C4-2B (cell line): Measurements from ENCODE around the gene ZC3H7B.

Experiments used
- H3K27ac ChIP-seq: fragments of 450-650 bp; 2 replicates; pipeline ENCODE4 v1.5.1; 2017
- ZFX ChIP-seq: fragments of 450-650 bp; IDR thresholded peaks from 2 replicates; pipeline ENCODE4 v1.6.1; 2017
- TF ChIP-seq, protein P1 (sequence below): fragments of 450-650 bp; conservative IDR thresholded peaks from 2 replicates; pipeline ENCODE4 v1.5.1; 2017; ENCODE audit warnings: mild to moderate bottlenecking

The ZC3H7B gene

DNA sequence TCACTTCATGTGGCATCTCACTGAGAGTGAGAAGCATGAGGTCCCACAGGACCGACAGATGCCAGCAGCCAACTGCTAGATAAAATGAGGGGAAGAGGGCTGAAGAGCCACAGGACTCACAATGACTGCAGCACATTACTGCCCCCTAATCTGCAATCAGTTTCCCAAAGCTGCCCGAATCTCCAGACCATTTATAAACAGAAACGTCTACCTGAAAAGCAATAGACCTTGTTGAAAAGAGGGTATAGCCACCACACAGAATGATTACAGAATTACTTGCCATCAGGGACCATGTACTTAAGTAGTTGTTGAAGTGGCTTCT lies 68.1 kb downstream of the ZC3H7B start:
- no peak for TF ChIP-seq ZFX
- TF ChIP-seq, protein P1, sequence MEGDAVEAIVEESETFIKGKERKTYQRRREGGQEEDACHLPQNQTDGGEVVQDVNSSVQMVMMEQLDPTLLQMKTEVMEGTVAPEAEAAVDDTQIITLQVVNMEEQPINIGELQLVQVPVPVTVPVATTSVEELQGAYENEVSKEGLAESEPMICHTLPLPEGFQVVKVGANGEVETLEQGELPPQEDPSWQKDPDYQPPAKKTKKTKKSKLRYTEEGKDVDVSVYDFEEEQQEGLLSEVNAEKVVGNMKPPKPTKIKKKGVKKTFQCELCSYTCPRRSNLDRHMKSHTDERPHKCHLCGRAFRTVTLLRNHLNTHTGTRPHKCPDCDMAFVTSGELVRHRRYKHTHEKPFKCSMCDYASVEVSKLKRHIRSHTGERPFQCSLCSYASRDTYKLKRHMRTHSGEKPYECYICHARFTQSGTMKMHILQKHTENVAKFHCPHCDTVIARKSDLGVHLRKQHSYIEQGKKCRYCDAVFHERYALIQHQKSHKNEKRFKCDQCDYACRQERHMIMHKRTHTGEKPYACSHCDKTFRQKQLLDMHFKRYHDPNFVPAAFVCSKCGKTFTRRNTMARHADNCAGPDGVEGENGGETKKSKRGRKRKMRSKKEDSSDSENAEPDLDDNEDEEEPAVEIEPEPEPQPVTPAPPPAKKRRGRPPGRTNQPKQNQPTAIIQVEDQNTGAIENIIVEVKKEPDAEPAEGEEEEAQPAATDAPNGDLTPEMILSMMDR: no peak
- H3K27ac ChIP-seq: no peak overlapping the region; the same call in 1 of the 2 replicates

DNA sequence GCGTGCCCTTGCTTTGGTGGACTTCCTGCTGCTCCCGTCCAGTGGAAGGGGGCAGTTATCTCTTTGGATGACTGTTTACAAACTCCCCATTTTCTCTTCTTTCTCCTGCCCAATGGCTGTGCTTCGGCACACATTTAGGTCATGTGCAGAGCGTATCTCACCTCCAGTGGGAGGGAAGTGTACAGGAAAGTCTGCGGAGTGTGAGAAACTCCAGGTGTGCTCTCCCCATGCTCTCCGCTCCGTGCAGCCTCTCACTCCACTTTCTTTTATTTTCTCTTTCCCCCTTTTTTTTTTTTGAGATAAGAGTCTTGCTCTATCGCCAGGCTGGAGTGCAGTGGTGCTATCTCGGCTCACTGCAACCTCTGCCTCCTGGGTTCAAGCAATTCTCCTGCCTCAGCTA lies 68.5 kb downstream of the ZC3H7B start:
- H3K27ac ChIP-seq: no peak overlapping the region
- no peak for TF ChIP-seq ZFX
- TF ChIP-seq, protein P1: no peak

DNA sequence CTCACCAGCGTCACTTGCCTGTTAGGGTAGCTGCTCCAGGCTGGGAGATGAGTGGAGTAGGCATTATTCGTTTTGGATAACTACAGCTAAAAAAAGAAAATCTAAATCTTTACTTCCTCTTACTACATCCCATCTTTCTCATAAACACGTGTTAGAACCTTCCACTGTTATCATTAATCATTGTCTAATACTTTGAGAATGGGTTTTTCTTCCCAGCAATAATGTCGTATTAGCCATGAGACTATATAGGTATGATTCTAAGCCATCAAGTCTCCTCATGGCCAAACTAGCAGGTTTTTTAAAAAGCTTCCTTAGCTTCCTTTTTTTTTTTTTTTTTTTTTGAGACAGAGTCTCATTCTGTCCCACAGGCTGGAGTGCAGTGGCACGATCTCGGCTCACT lies 76.5 kb downstream of the ZC3H7B start:
- TF ChIP-seq, protein P1: no peak
- TF ChIP-seq ZFX: no peak
- no peak overlapping the region for H3K27ac ChIP-seq

DNA sequence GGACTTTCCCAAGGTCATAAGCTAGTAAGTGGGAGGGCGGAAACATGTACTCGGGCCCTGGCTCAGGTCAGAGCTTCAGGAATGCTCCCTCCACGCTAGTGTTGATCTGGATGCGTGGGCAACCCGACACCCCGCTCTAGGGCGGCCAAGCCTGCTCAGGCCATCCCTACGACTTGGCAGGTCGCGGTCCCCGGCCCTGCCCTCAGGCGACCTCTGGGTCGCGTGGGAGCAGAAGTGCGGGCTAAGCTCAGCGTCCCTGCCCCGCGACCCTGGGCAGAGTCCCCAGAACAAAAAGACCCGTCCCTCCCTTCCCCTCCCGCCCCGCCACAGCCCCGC lies 79.6 kb downstream of the ZC3H7B start:
- H3K27ac ChIP-seq: peak overlapping the region; percentile 91
- no peak for TF ChIP-seq ZFX
- TF ChIP-seq, protein P1: no peak

DNA sequence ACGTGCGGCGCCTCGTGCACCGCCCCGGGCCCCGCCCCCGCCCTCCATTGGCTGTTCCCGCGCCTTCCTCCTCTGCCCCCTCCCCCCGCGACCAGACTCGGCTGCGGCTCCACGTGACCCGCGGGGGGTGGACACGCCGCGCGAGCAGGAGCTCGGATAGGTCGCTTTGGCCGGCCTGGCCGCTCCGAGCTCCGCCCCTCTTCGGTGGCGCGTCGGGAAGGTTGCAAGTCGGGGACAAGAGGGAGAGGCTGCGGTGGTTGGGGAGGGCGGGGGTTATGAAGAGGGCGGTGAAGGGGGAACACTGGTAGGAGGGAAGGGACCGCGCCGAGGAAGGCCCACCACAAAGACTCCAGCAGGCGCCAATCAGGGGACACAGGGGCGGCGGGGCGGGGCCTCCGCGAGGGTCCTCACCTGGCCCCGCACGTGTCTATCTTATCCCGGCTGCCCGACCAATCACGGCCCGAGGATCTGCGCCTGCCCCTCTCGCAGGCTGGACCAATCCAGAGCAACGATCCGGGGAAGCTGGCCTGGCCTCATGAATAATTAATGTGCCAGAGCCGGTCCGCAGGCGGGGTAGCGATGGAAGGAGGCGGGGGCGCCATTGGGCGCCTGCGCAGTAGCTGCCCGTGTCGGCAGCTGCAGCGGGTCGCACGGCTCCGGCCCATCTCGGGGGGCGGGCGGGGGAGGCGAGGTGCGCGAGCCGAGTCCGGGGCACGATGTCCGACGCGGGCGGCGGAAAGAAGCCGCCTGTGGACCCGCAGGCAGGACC lies 80.2 kb downstream of the ZC3H7B start, which contains the start of gene TEF:
TEF (plus strand) TSS at position 614 of the 769 bp plus-strand sequence; CDS start at position 717, 103 bp downstream.
- TF ChIP-seq, protein P1: no peak
- no peak for TF ChIP-seq ZFX
- H3K27ac ChIP-seq: peak within 1 kb of the TSS; percentile 91

DNA sequence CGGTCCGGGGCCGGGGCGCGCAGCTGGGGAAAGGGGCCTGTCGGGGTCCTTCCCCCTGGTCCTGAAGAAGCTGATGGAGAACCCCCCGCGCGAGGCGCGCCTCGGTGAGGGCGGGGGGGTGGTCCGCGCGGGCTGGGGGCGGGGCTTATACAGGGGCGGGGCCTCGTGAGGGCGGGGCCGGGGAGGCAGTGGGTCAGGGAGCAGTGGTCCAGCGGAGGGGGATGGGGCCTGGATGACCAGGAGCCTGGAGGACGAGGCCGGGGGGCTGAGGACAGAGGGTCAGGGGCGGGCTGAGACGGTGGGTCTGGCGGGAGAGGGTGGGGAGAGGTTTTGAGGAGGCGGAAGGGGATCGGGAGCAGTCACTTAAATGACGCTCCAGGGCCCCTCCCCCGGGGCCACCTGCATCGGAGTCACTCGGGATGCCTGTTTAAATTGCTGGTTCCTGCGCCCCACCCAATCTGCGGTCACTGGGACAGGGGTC lies 80.8 kb downstream of the ZC3H7B start:
- TF ChIP-seq, protein P1: no peak
- H3K27ac ChIP-seq: peak overlapping the region; percentile 91

DNA sequence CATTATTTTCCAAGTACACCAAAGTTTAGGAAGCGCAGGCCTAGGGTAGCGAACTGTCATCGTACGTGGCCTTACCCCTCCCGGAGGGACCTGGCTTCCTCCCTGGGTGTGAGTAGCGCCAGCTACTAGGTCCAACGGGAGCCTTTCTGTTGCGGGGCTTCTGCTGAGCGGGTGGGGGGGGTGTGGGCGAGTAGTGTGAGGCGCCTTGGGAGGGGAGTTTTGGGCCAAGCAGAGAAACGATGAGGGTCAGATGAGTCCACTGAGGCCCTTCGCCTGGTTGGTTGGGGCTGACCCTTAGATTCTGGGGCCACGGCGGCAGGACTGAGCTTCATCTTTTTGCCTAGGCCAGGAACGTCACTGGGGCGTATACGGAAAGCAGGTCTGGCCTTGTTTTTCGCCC lies 81.3 kb downstream of the ZC3H7B start:
- TF ChIP-seq, protein P1: no peak
- no peak for TF ChIP-seq ZFX
- H3K27ac ChIP-seq: peak overlapping the region; percentile 91; the same call in 1 of the 2 replicates
